HG03045 (cell line): ENCODE results near the gene DYRK1A.

Source experiments
- ATAC-seq: cut with Tn5 transposase; IDR thresholded peaks from one replicate; pipeline ENCODE4 v1.9.1; 2021; ENCODE audit warnings: mild to moderate bottlenecking, moderate library complexity; ENCODE audit not compliant: unreplicated experiment

DYRK1A gene

DNA sequence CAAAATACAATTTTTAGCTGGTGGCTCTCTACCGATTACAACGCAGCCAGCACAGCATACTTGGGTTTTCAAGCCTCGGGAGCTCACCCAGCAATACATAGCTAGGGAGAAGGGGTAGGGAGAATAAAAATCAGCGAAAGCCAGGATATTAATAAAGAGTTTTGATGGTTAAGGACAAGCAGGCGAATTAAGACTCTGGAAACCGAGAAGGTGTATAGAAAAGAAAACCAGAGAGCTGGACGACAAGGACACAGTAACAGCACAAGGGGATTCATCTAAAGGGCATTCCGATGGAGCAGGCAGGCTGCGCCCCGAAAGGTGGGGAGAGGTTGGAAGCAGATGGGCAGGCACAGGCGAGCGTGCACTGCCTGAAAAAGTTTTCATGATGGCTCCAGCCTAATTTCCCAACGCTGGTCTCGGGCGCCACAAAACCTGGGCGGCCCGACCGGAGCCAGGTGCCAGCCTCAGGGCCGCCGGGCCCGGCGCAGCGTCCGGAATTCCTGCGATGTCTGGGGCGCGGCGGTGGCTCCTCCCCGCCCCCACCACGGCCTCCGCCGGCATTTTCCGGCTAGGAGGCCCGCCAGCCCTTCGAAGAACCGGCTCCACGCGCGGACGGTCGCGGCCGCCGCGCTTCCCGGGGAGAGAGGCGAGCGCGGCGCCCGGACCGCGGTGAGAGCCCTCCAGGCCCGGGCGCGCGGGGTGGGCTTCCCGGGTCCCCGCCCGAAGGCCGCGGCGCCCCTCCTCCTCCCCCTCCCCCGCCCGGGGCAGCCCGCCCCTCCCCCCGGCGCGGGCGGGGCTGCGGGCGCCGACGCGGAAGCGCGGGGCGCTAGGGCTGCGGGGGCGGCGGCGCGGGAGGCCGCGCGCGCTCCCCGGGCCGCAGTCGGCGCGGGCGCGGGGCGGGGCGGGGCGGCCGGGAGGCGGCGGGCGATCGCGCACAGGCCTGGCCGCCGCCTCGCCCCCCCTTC is 774 bp upstream of the DYRK1A start:
- ATAC-seq: peak; percentile 39

DNA sequence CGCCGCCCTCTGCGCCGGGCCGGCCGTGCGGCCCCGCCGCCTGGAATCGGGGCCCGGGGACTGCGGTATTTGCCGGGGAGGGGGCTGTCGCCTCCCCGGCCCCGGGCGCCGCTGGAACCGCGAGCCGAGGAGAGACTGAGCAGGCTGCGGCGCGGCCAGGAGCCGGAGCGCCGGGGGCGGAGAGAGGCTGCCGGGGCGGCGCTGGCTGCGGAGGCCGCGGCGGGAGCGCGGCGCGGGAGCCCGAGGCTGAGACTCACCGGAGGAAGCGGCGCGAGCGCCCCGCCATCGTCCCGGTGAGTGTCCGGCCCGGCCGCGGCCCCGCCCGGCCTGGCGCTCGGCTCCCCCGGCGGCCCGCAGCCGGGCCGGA is 746 bp downstream of the DYRK1A start:
- peak; percentile 3 for ATAC-seq

DNA sequence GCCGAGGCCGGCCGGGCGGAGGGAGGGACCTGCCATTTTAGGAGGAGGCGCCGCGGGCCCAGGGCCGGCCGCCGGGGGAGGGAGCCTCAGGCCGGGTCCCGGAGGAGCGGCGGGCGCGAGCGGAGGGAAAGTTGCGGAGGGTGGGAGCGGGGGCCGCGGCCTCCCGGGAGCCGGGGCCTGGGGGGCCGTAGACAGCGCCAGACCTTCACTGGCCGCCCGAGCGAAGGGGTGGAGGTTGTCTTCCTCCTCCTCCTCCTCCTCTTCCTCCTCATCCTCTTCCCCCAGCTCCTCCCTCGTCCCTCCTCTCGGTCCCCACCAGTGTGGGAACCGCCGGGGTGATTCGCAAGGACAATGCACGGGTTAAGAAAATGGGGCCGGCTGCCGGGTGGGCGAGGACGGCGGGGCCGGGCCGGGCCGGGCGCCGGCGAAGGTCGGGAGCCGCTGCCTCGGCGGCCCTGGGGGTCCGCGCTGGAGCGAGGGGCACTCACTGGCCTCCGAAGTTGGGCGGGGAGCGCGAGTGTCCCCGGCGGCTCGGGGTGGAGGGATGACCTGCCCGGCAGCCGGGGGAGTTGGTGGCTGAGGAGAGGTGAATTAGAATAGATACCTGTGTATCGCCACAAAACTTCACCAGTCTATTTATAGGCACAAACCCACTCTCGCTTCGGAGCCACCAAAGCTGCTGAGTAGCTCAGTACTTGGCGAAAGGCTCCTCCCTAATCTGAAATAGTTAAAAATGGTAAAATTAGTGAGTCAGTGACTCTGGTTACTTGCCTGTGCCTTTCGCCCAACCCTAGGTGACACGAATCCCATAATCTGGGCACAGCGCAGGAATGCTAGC is 1.3 kb downstream of the DYRK1A start:
- ATAC-seq: peak; percentile 5

DNA sequence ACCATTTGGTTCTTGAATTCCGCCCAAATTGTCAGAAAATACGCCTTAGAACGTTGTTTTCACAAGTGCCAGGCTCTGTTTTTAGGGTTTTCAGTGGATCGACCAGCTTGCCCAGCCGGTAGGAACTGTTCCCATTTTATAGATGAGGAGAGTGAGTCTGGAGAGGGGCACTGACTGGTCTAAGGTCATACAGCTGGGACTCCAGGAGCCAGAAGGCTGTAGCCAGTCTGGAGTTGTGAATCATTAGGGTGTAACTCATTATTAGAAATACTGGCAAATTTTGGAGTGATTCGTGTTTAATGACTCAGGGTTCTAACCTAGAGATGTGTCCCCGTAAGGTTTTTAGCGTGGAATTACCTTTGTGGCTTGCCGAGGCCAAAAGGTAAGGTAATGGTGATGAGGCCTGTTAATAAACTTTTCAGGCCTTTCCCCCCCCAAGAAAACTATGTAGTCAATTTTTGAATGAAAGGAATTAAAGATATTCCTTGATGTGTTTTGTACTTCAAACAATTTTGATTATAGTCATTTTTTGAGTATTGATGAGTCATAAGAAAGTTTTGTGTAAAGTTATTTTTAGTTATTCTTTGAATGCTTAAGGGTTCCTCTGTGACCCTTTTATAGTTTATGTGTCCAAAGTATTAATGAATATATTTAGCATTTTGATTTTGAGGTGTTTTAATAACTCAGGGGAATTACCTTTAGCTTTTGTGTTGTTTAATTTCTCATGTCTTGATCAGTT is 2.1 kb downstream of the DYRK1A start:
- ATAC-seq: no peak

DNA sequence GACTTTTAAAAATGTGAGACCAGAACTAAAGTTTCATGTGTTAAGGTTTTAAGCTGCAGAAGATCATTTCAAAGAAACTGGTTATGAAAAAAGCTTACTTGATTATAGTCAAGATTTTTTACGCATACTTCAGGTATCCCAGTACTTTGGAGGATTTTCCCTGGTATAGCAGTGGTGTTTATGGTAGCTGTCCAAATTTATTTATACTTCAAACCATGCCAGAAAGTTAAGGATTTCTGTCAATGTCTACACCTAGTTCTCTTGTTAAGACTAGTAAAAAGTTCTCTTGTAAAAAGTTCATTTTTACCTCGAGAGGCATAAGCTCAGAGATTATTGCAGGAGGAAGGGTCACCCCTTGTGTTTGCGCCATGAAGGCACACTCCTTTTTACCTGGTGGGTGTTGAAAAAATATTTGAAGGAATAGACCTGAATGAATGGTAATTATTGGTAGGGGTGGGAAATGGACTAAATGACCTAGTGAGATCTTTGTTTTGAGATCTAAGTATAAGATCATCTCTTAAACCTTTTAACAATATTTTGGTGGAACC is 2.8 kb downstream of the DYRK1A start:
- no peak for ATAC-seq

DNA sequence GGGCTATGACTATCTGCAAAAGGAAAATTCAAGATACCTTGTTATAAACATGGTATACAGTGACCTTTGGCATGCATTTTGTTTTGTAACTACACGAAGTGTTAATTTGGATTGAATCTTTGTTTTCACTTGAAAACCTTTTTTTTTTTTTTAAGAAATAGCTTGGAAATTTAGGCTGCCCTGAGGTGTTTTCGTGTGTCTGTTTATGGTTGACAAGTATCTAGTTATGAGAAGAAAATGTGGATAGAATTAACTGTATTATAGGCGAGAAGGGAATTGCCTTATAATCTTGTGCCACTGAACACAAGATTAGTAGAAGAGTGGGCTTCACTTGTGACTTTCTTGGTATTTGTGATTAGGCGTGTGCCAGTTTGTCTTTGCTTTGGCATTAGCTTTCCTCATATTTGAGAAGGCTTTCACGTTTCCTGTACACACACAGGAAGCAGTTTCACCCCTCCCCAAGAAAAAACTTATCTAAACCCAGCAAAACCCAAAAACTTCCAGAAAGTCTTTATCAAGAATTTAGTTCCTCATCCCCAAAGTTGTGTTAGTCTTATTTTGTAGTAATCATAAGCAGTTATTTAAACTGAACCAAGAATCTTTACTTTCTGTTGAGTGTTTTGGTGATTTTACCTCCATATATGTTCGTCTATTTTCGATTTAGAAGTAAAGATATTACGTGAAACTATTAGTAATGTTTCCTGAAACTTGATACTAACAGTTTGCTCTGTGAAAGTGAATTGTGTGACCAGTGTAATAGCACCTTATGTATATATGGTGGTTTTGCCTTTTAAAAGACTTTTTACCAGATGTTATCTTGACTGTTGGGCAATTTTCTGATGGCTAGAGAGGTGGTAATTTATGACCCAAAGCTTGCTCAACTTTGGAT is 3.8 kb downstream of the DYRK1A start:
- ATAC-seq: no peak

DNA sequence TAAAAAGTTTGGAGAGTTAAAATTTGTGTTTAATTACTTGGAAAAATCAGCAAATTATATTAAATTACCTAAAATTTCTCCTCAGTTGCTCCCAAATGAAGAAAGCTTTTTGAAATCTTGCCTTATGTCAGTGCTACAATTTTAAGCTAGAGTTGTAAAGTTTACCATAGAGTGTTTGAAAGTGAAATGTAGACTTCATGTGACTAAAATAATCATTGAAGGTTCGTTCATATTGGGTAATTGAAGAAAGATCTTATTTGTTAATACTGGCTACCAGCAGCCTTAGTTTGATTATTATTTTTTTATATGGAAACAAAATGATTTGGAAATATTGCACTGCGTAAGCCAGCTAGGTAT is 4.4 kb downstream of the DYRK1A start:
- ATAC-seq: no peak

DNA sequence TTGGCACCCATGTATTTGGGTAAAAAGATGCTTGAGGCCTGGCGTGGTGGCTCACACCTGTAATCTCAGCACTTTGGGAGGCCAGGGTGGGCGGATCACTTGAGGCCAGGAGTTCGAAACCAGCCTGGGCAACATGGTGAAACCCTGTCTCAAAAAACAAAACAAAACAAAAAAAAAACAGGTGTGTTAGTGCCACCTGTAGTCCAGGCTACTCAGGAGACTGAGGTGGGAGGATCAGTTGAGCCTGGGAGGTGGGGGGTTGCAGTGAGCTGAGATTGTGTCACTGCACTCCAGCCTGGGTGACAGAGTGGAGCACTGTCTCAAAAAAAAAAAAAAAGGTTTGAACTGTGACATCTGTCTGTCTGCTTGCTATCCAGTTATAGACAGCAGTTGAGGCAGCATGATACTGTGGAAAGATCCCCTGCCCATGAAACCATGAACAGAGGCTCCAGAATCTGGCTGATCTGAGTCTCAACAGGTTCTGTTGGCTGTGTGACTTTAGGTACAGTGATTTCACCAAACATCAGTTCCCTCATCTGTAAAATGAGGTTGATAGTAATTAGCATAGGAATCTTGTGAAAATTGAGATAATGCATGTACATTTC is 5.7 kb downstream of the DYRK1A start:
- ATAC-seq: no peak

DNA sequence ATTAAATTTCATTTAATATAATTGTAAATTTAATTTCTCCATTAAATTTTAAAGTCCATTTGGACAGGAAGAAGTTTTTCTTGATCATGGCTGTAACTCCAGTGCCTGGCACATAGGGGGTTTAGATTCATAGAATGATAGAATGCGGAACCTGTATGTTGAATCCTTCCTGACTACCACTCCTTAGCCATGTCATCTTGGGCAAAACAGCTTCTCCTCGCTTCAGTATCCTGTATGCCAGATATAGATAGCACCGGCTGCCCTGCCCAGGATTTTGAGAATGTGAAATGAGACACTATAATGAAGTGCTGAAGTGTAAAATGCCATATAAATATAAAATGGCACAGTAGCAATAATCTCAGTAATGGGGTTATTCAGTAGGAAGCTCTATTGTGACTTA is 6.4 kb downstream of the DYRK1A start:
- no peak for ATAC-seq

DNA sequence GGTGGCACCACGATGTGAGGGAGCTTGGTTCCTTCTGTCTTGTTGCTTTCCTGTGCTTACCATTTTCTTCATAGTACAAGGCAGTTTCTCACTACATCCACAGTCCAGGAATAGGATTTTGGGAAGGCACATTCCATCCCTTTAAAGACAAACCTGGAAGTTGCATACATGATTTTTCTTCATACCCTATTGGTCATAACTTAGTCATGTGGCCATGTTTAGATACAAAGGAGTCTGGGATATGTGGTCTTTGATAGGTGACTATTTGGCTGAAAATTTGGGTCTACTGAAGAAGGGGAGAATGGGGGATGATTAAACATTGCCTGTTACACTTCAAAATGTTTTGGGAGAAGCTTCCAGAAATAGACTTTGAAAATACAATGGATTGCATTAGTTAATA is 7.0 kb downstream of the DYRK1A start:
- no peak for ATAC-seq

DNA sequence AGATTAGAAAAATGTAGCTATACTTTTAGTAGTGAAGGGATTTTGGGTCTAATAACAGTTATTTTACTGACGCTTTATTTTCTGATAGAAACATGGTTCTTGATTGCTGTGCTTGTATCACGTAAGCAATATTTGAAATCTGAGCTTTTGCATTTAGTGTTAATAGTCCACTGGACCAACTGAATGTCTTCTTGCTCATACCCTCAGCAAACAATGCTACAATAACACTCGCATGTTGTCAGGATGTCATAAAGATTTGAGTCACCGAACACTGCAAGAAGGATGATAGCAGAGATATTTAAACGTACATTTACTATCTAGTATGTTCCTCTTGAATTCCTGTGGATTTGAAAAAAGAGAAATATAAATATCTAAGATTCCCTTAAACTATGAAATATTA is 7.5 kb downstream of the DYRK1A start:
- no peak for ATAC-seq

DNA sequence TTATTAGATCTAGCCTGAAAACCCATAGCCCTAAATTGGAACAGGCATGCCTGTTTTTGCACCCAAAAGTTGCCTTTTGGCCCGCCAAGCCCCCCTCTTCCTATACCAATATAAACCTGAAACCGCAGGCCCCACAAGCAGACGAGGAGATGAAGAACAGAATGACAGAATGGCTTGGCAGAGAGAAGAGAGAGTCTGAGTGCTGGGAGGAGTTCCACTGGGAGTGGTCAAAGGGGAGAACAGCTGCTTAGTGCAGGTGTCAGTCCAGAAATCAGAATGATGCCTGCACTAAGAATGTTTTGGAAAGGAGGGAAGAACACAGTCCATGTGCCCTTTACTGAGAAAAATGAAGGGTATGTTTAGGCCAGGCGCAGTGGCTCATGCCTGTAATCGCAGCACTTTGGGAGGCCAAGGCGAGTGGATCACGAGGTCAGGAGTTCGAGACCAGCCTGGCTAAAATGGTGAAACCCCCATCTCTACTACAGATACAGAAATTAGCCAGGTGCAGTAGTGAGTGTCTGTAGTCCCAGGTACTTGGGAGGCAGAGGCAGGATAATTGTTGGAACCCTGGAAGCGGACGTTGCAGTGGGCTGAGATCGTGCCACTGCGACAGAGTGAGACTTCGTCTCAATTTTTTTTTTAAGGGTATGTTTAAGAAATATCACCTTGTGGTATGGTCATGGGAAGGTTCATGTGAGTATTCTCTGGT is 9.4 kb downstream of the DYRK1A start:
- no peak for ATAC-seq

DNA sequence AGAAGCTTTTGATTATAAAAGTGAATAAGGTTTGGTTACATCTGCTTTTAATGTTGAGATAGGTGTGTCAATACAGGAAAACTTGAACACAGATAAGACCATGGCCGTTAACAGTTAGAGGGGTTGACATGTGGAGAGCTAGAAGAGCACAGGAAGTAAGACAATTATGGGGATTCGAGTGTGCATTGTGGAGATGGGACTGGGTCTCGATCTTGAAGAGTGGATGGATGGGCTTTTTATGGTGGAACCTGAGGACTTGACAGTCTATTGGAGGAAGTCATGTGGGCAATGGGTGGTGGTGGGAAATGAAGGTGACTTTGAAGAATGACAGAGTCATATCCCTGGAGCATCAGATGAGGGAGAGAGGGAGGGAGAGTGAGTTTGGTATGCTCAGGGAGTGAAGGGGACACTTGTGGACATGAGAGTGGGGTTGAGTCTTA is 12.1 kb downstream of the DYRK1A start:
- no peak for ATAC-seq

DNA sequence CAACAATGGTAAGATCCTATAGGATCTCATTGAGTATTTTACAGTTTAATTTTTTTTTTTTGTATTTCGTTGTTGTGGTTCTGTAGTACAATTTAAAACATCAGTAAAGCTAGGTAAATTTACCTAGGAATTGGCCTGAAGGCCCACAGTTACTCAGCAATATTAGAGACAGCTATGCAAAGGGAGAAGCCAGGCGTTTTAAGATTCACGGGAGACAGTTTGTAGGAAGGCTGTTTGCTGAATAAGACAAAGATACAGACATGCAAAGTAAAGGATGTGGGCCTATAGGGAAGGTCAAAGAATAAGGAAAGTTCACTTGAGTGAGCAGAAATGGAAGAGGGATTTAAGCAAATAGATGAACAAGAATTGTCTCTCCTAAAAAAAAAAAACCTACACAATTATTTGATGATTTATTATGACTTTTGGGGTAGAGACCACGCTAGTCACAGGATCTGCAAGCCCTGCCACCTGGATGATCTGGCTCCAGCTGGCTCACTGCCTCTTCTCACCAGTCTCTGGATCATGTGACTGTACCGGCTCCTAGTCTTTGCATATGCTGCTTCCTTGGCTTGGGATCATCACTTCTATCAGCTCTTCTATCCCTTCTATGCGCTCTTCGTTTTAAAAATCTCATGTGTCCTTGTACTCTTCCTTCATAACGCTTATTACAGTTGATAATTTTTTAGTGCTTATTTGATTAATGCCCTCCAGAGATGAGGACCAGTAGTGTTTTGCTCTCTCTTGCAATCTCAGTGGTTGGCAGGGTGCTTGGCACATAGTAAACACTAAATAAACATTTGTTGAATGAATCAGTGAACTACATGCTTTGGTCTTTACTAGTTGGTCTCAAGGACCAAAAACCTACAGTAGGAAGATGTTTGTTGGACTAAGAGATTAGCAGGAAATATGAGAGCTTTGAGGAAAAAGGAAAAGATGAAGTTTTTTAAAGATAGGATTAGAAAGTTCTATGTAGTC is 14.1 kb downstream of the DYRK1A start:
- no peak for ATAC-seq

DNA sequence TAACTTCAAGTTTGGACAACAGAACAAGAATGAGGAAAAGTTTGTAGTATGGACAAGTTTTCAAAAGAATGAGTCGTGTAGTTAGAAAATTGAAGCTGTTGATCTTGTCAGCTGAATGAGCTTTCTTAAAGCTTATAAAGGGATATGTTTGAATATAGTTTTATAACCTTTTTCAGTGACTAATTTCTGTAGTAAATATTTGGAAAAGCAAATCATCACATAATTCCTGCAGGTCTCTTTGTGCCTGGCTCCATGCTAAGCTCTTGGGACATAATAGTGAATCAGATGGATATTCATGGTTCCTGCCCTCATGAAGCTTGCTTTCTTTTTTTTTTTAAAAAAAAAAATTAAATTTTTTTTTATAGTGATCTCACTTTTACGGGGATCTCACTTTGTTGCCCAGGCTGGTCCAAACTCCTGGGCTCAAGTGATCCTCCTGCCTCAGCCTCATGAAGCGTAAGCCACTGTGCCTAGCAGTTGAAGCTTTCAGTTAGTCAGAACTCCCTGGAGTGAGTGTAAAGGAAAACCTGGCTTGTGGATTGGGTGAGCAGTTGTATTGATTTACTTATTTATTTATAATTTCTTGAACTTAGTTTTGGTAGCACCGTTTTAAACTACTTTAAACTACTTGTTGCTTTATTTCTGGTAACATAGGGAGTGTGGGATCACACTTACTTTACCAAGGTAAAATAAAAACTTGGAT is 15.5 kb downstream of the DYRK1A start:
- ATAC-seq: no peak

DNA sequence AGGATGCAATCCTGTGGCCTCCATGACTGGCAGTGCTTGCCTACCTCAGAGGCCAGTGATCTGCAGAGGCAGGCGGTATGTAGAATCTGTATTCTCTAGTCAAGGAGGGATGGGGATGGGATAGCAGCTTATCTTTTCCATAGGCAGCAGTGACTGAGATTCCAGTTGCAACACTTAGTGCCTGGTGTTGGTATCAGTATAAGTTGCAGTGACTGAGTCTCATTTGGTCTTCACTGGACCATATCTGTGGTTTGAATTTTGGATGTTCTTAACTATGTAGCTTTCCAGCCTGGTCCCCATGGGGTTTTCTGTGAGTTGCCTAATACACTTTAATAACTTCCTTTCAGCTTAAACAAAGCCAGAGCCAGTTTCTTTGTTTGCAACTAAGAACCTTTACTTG is 16.5 kb downstream of the DYRK1A start:
- ATAC-seq: no peak

DNA sequence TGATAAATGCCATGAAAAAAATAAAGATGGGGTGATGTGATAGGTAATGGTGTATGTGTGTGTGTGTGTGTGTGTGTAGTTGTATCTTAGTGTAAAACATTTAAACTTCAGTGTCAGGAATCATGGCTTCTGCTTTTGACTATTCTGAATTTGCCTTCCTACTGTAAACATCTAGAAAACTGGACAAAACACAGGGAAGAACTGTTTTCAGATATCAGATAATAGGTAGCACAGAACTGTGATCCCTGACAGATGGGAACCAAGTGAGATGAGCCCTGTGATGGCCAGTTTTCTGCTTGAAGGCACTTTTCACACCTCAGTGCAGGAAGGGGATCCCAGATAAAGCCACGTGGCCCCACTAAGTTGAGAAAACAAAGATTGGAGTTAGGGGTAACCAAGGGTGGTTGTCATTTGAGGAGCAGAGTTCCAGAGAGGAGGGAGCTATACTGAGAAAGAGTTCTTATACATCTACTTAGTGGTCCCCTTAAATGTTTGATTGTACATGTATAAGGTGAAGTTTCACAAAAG is 17.3 kb downstream of the DYRK1A start:
- ATAC-seq: no peak
